GM20000 (cell line): ENCODE results near the gene PCNX2.
"Not testable (repeated sequence)": the region's sequence is repeated elsewhere in the genome, so short reads cannot be mapped to it uniquely, and the experiment has no call there.

Source experiments
- DNase-seq: peaks from one replicate; pipeline ENCODE4 v3.0.0; 2012; ENCODE audit warnings: low spot score
- CTCF ChIP-seq: IDR thresholded peaks from 2 replicates; pipeline ENCODE4 v1.5.1; 2012; ENCODE audit warnings: mild to moderate bottlenecking, control low read depth; ENCODE audit errors: extremely low read depth, missing control alignments

PCNX2 gene

GRCh38 chr1:233135833-233136232, 159.7 kb downstream of the PCNX2 start:
- DNase-seq, result no peak
- TF ChIP-seq CTCF, result no peak

DNA sequence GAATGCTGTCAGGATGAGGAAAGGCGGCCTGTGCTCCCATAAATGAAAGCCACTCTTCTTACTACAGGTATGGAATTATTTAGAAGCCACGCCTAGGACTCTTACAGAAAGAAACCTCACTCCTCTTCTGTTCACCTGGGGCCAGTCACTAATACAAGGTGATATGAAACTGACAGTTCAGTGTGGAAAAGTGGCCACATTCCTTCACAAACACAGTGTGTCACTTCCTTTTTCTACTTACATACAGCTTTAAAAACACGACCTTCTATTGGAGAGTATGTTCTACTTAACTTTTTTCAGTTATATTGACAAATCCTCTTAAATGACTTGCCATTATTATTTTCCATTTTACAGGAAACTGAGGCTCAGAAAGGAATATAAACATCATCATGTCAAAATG, 163.1 kb downstream of the PCNX2 start:
- DNase-seq, result no peak
- TF ChIP-seq CTCF, result no peak

- DNase-seq, result not testable (repeated sequence)
Observed at GRCh38 chr1:233129031-233129430, 166.5 kb downstream of the PCNX2 start.

GRCh38 chr1:233127157-233127556, 168.4 kb downstream of the PCNX2 start:
- no peak for DNase-seq
- TF ChIP-seq CTCF, result no peak

DNA sequence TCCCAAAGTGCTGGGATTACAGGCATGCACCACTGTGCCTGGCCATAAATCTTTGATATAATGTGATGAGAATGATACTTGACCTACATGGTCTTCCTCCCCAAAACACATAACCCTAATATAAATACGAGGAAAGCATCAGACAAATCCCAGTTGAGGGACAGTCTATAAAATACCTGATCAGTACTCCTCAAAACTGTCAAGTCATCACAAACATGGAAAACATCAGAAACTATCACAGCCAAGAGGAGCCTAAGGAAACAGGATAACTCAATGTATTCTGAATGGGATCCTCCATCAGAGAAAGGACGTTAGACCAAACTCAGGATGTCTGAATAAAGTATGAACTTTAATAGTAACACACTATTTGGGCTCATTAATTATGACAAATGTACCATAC, 172.7 kb downstream of the PCNX2 start:
- no peak for TF ChIP-seq CTCF

DNA sequence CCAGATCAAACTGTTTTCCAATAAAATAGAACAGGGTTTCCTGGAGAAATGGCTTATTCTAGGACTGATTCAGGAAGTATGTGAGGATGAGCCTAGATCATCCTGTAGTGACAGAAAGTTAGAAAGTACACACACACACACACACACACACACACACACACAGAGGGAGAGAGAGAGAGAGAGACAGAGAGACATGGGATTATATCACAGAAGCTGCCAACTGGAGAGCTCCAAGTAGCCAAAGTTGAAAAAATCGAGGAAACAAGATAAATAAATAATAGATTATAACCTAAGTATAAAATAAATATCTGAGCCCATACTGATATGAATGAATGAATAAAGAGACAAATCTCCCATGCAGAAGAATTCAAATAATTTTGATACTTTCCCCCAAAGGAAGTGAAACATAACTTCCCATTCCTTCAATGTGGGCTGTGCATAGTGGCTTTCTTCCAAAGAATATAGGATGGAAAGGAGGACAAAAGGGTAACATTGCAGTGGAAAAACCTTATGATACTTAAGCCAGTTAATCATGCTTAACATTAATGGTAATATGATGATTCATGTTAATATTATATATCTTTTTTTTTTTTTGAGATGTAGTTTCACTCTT, 173.5 kb downstream of the PCNX2 start:
- no peak for DNase-seq

More for the DNA sequence above, 172.7 kb downstream of the PCNX2 start:
- no peak for DNase-seq

DNA sequence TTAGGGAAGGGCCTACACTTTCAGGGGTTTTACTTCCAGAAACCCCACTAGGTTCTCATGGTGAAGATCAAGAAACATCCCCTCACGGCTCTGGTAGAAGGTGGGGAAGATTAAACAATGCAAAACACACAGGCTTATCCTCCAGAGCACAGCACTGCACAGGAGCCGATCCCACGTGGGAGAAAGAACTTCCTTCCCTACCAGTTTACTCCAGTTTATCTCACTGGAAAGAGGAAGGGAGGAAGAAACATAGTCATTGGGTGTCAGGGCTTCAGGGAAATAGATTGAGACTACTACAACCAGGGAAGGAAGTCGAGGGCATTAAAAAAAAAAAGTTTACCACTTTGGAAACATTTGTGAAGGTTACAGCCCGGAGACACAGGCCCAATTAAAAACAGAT, 180.7 kb downstream of the PCNX2 start:
- TF ChIP-seq CTCF, result no peak
- no peak for DNase-seq

More for the DNA sequence above, 173.5 kb downstream of the PCNX2 start:
- no peak for TF ChIP-seq CTCF

DNA sequence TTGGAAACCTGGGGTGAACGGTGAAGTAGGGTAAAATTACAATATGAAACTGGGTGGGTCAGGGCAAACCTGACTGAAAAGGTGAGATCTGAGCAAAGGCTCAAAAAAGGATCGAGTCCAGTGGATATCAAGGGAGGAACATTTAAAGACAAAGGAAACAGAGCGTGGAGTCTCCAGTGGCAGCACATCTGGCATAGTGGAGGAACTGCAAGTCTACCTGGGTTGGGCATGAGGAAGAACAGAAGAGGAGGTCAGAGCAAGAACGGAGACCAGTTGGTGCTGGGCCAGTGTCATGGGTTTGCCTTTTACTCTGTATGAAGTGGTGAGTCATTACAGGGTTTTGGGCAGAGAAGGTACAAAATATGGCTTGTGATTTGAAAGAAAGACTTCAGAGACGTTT, 181.4 kb downstream of the PCNX2 start:
- no peak for DNase-seq
- TF ChIP-seq CTCF, result no peak
